Astrocyte of the cerebellum (primary cell): ENCODE measurements around the gene C6orf62.
"Not testable (repeated sequence)": the region's sequence is repeated elsewhere in the genome, so short reads cannot be mapped to it uniquely, and the experiment has no call there.

Experiments
- DNase-seq: peaks from one replicate; pipeline ENCODE4 v3.0.0-alpha.2; 2011; ENCODE audit warnings: low read depth
- H3K4me3 ChIP-seq: 2 replicates; pipeline ENCODE4 v1.5.1; 2011; ENCODE audit warnings: mild to moderate bottlenecking, low read depth, low read length, moderate library complexity
- CTCF ChIP-seq: IDR thresholded peaks from 2 replicates; pipeline ENCODE4 v1.5.1; 2012; ENCODE audit warnings: low read length, low read depth, moderate library complexity, mild to moderate bottlenecking; ENCODE audit errors: missing control alignments
- in situ Hi-C: cut with HindIII; loops from 2 replicates; pipeline ENCODE4 v1.10.0; 2017; ENCODE audit warnings: low sequenced_read_pairs

C6orf62 gene

GRCh38 chr6:24742216-24742738 is 23.3 kb upstream of the C6orf62 start:
- in situ Hi-C loops = no loop called here
- DNase-seq = no peak
- no peak overlapping the region for H3K4me3 ChIP-seq
- no peak for TF ChIP-seq CTCF

- TF ChIP-seq CTCF = no peak
- DNase-seq = no peak
- in situ Hi-C loops = no loop called here
- H3K4me3 ChIP-seq = no peak overlapping the region
These were observed 21.9 kb upstream of the C6orf62 start for GRCh38 chr6:24740861-24741260.

- no peak for DNase-seq
- no peak overlapping the region for H3K4me3 ChIP-seq
- no peak for TF ChIP-seq CTCF
- in situ Hi-C loops = no loop called here
These were observed 19.8 kb upstream of the C6orf62 start for GRCh38 chr6:24738741-24739140.

GRCh38 chr6:24734710-24735109 is 15.8 kb upstream of the C6orf62 start:
- H3K4me3 ChIP-seq, DNase-seq, in situ Hi-C loops: not testable (repeated sequence)

- TF ChIP-seq CTCF = no peak
- in situ Hi-C loops = no loop called here
- DNase-seq = no peak
- no peak overlapping the region for H3K4me3 ChIP-seq
These were observed 15.2 kb upstream of the C6orf62 start for GRCh38 chr6:24734166-24734565.

- DNase-seq, in situ Hi-C loops, H3K4me3 ChIP-seq: not testable (repeated sequence)
These were observed 12.6 kb upstream of the C6orf62 start for GRCh38 chr6:24731456-24732134.

GRCh38 chr6:24730653-24731052 is 11.7 kb upstream of the C6orf62 start:
- DNase-seq, in situ Hi-C loops, H3K4me3 ChIP-seq: not testable (repeated sequence)

- TF ChIP-seq CTCF = no peak
These were observed 4.3 kb upstream of the C6orf62 start for GRCh38 chr6:24723270-24723669.

More at GRCh38 chr6:24723270-24723669, 4.3 kb upstream of the C6orf62 start:
- in situ Hi-C loops = no loop called here
- DNase-seq = no peak
- no peak overlapping the region for H3K4me3 ChIP-seq
